HL-60/S4 treated with phorbol 12-myristate 13-acetate at 8.2 ng/mL for 4 days and 3 days (cell line): ENCODE measurements around the gene ATXN2.

Experiments
- in situ Hi-C: fragments of 300-500 bp; cut with MboI; formaldehyde crosslinking; loops from 2 replicates; pipeline ENCODE4 v1.15.0; 2022; ENCODE audit warnings: low sequenced_read_pairs

Gene ATXN2

DNA sequence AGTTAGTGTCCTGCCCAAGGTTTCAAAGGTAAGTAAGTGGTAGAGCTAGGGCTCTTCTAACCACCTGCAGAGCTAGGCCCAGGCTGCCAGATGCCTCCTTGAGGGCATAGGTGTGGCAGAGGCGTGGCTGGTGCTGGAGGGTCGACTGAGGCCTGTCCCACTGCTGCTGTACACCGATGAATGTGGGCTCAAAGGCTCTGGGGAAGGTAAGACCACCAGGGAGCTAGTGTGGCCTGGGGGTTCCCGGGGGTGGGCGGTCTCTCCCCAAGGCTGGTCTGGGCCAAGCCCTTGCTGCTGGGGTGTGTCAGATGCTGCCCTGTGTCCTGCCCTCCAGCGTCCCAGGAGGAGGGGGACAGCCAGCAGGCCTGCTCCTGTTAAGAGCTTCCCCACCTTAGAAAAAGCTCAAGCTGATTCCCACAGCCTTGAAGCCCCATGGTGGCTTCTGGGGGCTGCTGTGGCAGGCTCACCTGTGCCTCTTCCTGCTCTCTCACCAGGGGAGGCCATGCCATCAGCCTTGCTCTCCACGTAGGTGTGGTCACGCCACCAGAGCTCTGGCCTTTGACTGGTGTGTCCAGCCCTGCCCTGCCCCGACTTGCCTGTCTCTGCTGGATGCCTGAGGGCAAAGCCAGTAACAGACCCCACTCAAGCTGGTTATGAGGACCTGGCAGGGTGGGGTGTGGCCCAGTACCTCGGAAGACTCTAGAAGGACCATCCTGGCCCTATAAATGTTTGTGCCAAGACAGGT lies 156.6 kb downstream of the ATXN2 start:
- in situ Hi-C loops = no loop called here

- in situ Hi-C loops = no loop called here
Observed at GRCh38 chr12:111441107-111441928, 157.8 kb downstream of the ATXN2 start.

GRCh38 chr12:111440631-111441030 lies 158.5 kb downstream of the ATXN2 start:
- in situ Hi-C loops = no loop called here

DNA sequence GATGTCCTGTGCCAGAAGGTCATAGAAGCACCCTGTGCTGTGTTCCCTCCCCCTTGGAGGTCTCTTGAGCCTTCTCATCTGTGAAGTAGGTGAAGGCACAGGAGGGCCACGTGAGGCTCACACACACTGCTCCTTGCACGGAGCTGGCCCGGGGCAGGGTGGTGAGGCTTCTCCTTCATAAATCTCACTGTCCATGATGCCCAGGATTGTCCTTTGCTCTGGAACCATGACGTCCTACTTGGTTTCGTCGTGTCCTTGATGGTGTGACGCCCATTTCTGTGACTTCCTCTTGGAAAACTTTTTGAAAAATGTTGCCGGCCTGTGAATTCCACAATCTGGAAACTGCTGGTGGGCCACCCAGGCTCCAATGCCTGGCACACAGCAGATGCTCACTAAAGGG lies 159.0 kb downstream of the ATXN2 start:
- in situ Hi-C loops = no loop called here

- in situ Hi-C loops = no loop called here
Observed at GRCh38 chr12:111439657-111440151, 159.4 kb downstream of the ATXN2 start.

- in situ Hi-C loops = no loop called here
Observed at GRCh38 chr12:111438481-111438880, 160.6 kb downstream of the ATXN2 start.

DNA sequence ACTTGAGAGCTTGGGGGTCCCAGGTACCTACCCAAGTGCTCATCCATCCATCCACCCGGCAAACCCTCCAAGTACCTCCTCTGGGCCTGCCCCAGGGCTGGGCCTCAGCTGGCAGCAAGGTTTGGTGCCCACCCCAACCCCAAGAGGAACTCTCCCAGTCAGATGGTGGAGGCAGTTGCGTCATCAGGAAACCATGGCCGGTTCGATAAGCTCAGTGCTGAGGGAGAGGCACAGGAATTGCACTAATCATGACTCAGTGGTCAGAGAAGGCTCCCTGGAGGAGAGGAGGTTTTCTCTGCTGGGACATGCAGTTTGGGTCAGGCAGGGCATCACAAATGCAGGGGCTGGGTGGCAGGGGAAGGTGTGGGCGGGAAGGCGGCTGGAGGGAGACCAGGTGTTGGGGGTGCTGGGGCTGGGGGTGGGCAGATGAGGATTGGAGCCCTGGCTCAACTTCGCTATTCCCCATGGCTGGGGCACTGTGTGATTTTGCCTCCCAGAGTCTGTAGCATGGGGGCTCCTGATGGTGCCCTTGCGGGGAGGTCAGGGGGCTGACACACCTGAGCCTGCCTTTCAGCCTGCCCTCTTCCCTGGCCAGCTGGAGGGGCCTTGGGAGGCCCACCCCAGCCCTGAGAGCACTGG lies 161.2 kb downstream of the ATXN2 start:
- in situ Hi-C loops = no loop called here

GRCh38 chr12:111436811-111437210 lies 162.3 kb downstream of the ATXN2 start:
- in situ Hi-C loops = no loop called here

DNA sequence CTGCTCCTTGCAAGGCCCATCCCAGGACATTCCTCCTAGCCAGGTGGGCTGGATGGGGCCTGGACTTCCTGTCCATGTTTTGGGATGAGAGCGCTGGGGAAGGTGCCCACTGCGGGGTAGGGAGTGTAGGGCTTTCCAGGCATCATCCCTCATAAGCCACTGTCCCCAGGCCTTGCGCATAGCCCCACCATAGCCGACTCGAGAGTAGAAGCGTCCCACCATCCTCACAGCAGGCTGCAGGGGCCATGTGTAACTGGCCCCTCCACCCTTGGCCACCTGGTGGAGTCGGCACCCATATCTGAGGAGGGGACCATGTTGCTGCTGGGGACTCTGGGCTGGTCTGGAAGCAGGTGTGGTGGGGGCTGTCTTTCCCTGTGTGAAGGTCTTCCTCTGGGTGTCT lies 162.8 kb downstream of the ATXN2 start:
- in situ Hi-C loops = no loop called here

- in situ Hi-C loops = no loop called here
Observed at GRCh38 chr12:111435661-111436201, 163.4 kb downstream of the ATXN2 start.

DNA sequence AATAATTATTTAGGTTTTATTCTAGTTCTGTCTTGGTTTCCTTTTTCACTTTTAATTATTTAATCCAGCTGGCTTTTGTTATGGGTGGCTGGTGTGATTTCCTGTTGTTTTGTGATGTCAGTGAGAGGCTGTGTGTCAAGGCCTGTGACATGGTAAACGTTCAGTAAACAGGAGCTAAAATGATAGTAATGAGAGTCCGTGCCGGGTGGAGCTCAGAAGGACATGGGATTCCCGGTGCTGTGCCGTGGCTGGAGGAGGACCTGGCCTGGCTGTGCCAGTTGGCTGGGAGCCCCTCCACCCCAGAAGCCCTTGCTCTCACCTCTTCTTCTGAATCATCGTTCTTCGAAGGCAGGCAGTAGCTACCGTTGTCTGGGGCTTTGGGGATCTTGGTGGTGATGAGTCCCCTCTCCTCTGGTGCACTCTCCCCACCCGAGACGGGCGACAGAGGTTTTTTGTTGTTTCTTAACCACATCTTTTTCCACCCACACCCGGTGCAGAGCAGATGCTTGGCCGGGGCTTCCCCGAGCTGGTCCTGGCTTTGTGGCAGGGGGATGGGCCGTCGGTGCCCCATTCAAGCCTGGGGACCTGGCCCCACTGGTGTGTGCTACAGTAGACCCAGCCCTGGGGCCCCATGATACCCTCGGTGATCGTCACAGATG lies 164.3 kb downstream of the ATXN2 start:
- in situ Hi-C loops = no loop called here

GRCh38 chr12:111434049-111434448 lies 165.1 kb downstream of the ATXN2 start:
- in situ Hi-C loops = no loop called here

- in situ Hi-C loops = no loop called here
Observed at GRCh38 chr12:111431772-111432171, 167.3 kb downstream of the ATXN2 start.

DNA sequence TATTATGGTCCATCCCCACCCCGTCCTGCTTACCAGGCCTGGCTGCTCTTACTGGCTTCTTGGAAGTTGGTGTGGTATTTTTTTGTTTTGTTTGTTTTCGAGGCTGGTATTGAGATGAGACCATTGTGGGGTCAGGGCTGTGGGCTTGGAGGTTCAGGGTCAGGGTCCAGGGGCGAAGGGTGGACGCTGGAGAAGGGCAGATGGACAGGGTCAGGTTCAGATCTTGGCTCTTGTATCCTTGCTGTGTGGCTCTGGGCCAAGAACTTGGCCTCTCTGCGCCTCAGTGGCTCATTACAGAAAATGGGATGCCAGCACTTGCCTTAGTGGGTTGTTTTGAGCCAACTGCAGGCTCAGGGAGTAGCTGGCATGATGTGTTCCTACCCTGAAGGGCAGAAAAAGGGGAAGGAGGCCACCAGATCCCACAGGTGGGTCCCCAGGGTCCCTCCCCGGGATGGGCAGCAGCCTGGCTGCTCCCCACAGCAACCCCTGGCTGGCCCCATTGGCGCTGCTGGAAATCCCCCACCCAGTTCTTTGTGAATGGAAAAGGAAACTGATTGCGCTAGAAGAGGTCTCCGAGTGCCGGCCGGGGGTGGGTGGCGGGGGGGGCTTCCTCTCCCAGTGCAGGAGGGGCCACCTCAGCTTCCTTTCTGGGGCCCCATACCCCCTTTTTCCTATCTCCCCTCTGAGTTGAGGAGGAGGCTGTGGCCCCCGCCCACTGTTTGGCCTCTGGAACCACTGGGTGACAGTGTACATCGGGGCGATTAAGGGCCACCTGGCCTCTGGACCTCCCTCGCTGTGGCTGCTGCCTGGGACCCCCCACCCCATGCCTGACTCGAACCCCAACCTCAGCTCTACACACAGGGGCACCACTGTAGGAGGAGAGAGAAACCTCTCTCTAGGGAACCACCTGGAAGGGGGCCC lies 168.4 kb downstream of the ATXN2 start:
- in situ Hi-C loops = no loop called here

- in situ Hi-C loops = no loop called here
Observed at GRCh38 chr12:111429828-111430432, 169.2 kb downstream of the ATXN2 start.

DNA sequence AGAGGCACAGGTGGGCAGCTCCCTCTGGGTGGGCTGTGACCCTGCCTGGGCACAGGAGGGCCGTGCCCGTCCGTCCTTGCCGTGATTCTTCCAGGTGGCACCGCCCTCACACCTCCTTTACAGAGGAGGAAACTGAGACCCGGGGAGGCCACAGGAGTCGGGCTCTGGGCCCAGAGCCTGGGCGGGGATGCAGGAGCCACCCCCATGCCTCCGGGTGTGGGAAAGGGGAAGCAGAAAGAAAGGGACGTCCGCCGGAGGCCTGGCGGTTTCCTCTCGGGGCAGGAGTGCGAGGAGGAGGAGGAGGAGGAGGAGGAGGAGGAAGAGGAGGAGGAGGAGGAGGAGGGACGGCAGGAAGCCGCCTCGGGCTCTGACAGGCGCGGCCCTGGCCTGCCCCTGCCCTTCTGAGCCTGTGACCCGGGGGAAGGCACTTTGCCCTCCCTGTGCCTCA lies 170.4 kb downstream of the ATXN2 start:
- in situ Hi-C loops = no loop called here

GRCh38 chr12:111428081-111428727 lies 170.9 kb downstream of the ATXN2 start:
- in situ Hi-C loops = no loop called here

- in situ Hi-C loops = no loop called here
Observed at GRCh38 chr12:111427417-111428074, 171.6 kb downstream of the ATXN2 start.
